Common myeloid progenitor, CD34-positive (primary cell): ENCODE measurements around the gene RPP30.

Experiments used
- CTCF ChIA-PET: fragments of 350-600 bp; sonication (Branson Sonifier 250); formaldehyde crosslinking; loops from one replicate; lab custom pipeline; 2021; ENCODE audit warnings: antibody characterized with exemption; lab: Charles Lee
- POLR2A ChIA-PET: fragments of 350-600 bp; sonication (Branson Sonifier 250); formaldehyde crosslinking; loops from one replicate; lab custom pipeline; 2021; ENCODE audit warnings: antibody characterized with exemption; lab: Charles Lee
- DNase-seq, 3 donors: peaks; one replicate each; pipeline versions ENCODE4 v3.0.0 to v3.0.0-alpha.2; 2013
- H3K27ac ChIP-seq, 2 experiments: 1 replicate in 1 of 2; 2 replicates in 1 of 2; pipeline ENCODE4 v1.7.0; 2013; ENCODE audit warnings: inconsistent platforms in 2 of 2, low read length in 2 of 2, mild to moderate bottlenecking in 2 of 2, low read depth in 1 of 2, moderate library complexity in 1 of 2; ENCODE audit not compliant: severe bottlenecking in 2 of 2, insufficient read depth in 1 of 2, poor library complexity in 1 of 2
- H3K27me3 ChIP-seq, 5 experiments: replicated peaks in 2 of 5; 1 replicate in 3 of 5; 2 replicates in 2 of 5; pipeline versions ENCODE4 v1.6.1 to v1.7.0; 2013; ENCODE audit warnings: low read length in 4 of 5, mild to moderate bottlenecking in 2 of 5, moderate library complexity in 2 of 5, inconsistent platforms in 1 of 5; ENCODE audit not compliant: insufficient read depth in 5 of 5, control insufficient read depth in 4 of 5
- H3K36me3 ChIP-seq, 4 experiments: 1 replicate in 2 of 4; 2 replicates in 2 of 4; pipeline versions ENCODE4 v1.6.1 to v1.7.0; 2013; ENCODE audit warnings: low read length in 3 of 4, control low read depth in 1 of 4, mild to moderate bottlenecking in 1 of 4; ENCODE audit not compliant: control insufficient read depth in 4 of 4, insufficient read depth in 4 of 4
- H3K4me1 ChIP-seq, 4 experiments: 1 replicate in 3 of 4; 2 replicates in 1 of 4; pipeline versions ENCODE4 v1.6.1 to v1.7.1; 2013; ENCODE audit warnings: low read length in 3 of 4, mild to moderate bottlenecking in 3 of 4, control low read depth in 1 of 4, inconsistent platforms in 1 of 4, moderate library complexity in 1 of 4; ENCODE audit not compliant: control insufficient read depth in 4 of 4, insufficient read depth in 4 of 4; ENCODE audit errors: control extremely low read depth in 1 of 4
- H3K4me3 ChIP-seq, 7 experiments: 1 replicate in 4 of 7; 2 replicates in 3 of 7; pipeline versions ENCODE4 v1.5.1 to v1.7.0; 2013; ENCODE audit warnings: mild to moderate bottlenecking in 7 of 7, low read length in 6 of 7, moderate library complexity in 6 of 7, inconsistent platforms in 2 of 7, low read depth in 2 of 7, control low read depth in 1 of 7; ENCODE audit not compliant: insufficient read depth in 4 of 7, control insufficient read depth in 1 of 7; ENCODE audit errors: extremely low read depth in 1 of 7
- H3K9me3 ChIP-seq, 5 experiments: 1 replicate in 4 of 5; 2 replicates in 1 of 5; pipeline versions ENCODE4 v1.6.1 to v1.7.1; 2013; ENCODE audit warnings: low read length in 4 of 5, mild to moderate bottlenecking in 2 of 5, inconsistent platforms in 1 of 5, low read depth in 1 of 5, moderate library complexity in 1 of 5; ENCODE audit not compliant: control insufficient read depth in 4 of 5, insufficient read depth in 2 of 5; ENCODE audit errors: control extremely low read depth in 1 of 5
- WGBS: methylation state at CpG from one replicate; pipeline ENCODE4 v1.1.5; 2013; ENCODE audit not compliant: insufficient coverage; 5-methylcytosine and 5-hydroxymethylcytosine counted together

RPP30 gene

DNA sequence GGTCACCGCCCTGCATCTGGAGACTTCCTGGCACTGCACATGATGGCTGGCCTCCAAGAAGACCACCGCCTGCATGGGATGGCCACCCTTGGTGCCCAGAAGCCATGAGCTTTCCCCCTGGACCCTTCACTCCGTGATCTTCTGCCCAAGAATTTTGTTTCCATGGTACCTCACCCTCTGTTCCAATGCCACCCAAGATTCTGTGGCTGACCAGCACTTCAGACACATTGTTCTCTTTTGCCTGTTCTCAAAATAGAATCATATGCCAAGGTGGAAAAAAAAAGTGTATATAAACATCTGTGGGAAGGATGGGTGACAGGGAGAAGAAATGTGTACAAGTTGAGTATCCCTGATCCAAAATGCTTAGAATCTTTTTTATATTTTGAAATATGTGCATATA is 26.0 kb upstream of the RPP30 start:
- WGBS, result 100% methylated on average over 2 of the region's 3 CpGs
- Histone ChIP-seq H3K4me3 (no peak overlapping the region), H3K27me3 (no peaks in the 10 kb centered on the region), H3K9me3 (peaks cover 0 to 10% (median 5%) of the 10 kb centered on the region in 5 experiments), H3K4me1 (peaks cover 0 to 4% (median 0%) of the 10 kb centered on the region in 4 experiments), H3K27ac (no peak overlapping the region), H3K36me3 (no peaks in the 10 kb centered on the region)
- POLR2A ChIA-PET, result no interaction called here
- no peak for DNase-seq
- CTCF ChIA-PET, result interaction anchor here (1.0 to 2.9 kb wide), 2 partner anchors 17 to 21 kb away, joined by 3 to 6 read pairs; no protein-coding TSS in a partner anchor

DNA sequence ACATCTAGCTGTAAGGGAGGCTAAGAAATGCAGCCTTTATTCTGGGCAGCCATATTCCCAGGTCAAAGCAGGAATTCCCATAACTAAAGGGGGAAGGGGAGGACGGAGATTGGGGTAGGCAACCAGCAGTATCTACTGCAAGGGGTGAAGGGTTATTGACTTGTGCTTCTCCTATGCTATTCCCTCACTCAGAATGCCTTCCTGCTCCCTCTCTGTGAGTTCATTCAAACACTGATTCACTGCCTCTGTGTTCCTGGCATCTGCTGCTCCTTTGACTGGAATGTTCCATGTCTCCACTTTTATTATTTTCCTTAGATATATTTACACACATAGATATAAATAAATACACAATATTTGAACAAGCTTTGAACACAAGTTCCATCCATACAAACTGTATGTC is 25.0 kb upstream of the RPP30 start:
- Histone ChIP-seq H3K9me3 (peaks cover 0 to 15% (median 5%) of the 10 kb centered on the region in 5 experiments), H3K4me1 (peaks cover 0 to 4% (median 0%) of the 10 kb centered on the region in 4 experiments), H3K4me3 (no peak overlapping the region), H3K27ac (no peak overlapping the region), H3K36me3 (no peaks in the 10 kb centered on the region), H3K27me3 (no peaks in the 10 kb centered on the region)
- ChIA-PET POLR2A (no interaction called here), CTCF (interaction anchor here (2.9 kb wide), 1 partner anchor 20 kb away, joined by 6 read pairs; no protein-coding TSS in a partner anchor)
- DNase-seq, result no peak
- no CpG with 5 or more reads among the region's 1 CpG for WGBS

DNA sequence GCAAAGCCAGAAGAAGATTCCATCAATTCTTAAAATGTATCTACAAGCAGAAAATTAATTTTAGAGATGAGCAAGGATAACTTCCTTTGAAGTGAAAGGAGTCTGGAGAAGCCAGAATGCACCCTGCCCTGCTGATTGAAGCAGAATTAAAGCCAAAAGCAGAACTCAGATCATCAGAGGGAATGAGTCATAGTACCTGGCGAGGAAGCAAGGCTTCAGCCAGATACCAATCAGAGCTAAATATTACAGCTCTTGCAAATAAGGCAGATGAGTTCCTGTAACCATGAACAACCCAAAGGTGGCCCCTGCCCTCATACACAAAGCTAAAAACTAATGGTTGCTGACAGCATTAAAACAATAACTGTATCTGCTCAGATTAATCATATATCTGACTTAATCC is 24.3 kb upstream of the RPP30 start:
- WGBS, result 0% methylated on average over 1 of the region's 1 CpG
- Histone ChIP-seq H3K4me3 (no peak overlapping the region), H3K27me3 (no peaks in the 10 kb centered on the region), H3K36me3 (no peaks in the 10 kb centered on the region), H3K27ac (no peak overlapping the region), H3K9me3 (peaks cover 0 to 17% (median 5%) of the 10 kb centered on the region in 5 experiments), H3K4me1 (peaks cover 0 to 4% (median 0%) of the 10 kb centered on the region in 4 experiments)
- ChIA-PET CTCF (interaction anchor here (0.7 to 2.9 kb wide), 4 partner anchors 10 to 96 kb away, joined by 3 to 6 read pairs (median 3); partner anchors contain the start of gene HTR7), POLR2A (no interaction called here)
- peak; percentile 38 to 90 (median 85) for DNase-seq

DNA sequence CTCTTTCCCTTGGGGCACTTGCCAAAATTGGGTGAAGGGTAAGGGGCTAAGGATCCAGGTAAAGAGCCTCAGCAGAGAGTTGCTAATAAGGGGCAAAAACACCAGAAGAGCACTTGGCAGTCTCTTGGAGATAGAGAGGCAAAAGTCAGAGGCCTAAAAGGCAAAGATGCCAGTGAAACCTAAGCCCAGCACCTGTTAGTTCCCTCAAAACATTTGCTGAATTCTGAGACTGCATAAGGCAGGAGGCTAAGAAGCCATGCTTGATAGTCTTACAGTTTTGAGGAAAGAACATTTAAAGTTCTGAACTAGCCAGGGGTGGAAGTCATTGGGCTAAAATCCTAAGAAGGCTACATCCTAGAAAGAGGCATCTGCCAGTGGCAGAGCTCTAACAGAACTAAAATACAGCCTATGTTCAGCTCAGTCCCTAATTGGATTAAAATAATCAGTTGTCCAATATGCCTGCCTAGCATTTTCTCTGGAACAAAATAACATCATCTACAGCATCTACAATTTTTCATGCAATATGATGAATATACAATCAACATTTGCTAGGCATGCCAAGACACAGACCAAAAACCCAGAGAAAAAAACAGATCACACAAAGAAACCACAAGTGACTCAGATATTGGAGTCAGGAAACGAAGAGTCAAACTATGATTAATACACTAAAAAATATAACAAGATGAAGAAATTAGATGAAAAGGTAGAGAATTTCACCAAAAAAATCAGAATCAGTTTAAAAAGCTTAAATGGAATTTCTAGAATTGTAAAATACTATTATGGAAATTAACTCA is 21.6 kb upstream of the RPP30 start:
- Histone ChIP-seq H3K9me3 (peaks cover 0 to 18% (median 5%) of the 10 kb centered on the region in 5 experiments), H3K36me3 (no peaks in the 10 kb centered on the region), H3K4me1 (peaks cover 0 to 4% (median 0%) of the 10 kb centered on the region in 4 experiments), H3K27me3 (peaks cover 1 to 17% (median 13%) of the 10 kb centered on the region in 5 experiments), H3K27ac (no peak overlapping the region), H3K4me3 (no peak overlapping the region)
- CTCF ChIA-PET, result no interaction called here
- no CpG with 5 or more reads among the region's 1 CpG for WGBS
- POLR2A ChIA-PET, result interaction anchor here (0.7 kb wide), 1 partner anchor 570 kb away, joined by 3 read pairs; no protein-coding TSS in a partner anchor
- peak in 1 of 3 donors; percentile 18 for DNase-seq

DNA sequence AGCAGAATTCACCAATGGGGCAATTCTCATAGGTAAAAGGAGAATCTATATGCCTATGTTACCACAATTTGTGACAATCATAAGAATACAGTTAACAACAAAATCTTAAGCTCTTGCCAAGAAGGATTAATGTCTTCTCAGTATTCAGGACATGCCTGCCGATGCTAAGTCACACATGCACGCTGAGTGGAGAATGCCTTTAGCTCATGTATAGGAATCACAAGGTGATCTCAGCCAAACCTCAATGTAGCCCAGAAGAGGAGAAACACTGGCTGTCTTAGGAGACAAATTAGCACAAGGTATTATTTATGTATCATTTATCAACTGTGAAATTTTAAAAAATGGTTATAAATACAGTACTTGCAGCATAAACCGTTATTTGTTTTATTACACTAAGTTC is 16.6 kb upstream of the RPP30 start:
- H3K4me3 ChIP-seq, result no peak overlapping the region
- ChIA-PET CTCF (interaction anchor here (1.2 to 1.4 kb wide), 2 partner anchors 18 to 86 kb away, joined by 3 read pairs; no protein-coding TSS in a partner anchor), POLR2A (no interaction called here)
- H3K9me3 ChIP-seq, result peaks cover 0 to 11% (median 3%) of the 10 kb centered on the region in 5 experiments
- H3K36me3 ChIP-seq, result no peaks in the 10 kb centered on the region
- H3K4me1 ChIP-seq, result peaks cover 0 to 14% (median 12%) of the 10 kb centered on the region in 4 experiments
- 94% methylated on average over 2 of the region's 3 CpGs for WGBS
- peaks cover 16 to 40% (median 34%) of the 10 kb centered on the region in 5 experiments for H3K27me3 ChIP-seq
- DNase-seq, result no peak
- no peak overlapping the region for H3K27ac ChIP-seq

DNA sequence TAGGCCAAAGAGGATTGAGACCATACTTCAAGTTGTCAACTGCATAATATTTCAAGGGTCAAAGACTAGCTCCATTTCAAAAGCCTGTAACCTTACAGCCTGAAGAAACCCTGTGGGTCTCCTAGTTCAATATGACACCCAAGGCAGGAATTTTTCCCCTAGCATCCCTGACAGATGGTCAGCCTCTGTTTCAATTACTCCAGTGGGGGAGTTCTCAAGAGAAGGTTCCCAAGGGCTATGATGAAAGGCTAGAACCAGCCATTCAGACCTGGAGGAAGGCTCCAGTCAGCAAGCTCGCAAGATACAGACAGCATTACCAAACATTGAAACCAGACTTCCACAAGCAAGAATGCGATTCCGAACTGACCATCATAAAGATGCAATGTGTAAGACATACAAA is 15.5 kb upstream of the RPP30 start:
- Histone ChIP-seq H3K9me3 (peaks cover 0 to 5% (median 0%) of the 10 kb centered on the region in 5 experiments), H3K36me3 (no peaks in the 10 kb centered on the region), H3K27ac (no peak overlapping the region), H3K27me3 (peaks cover 16 to 40% (median 34%) of the 10 kb centered on the region in 5 experiments), H3K4me3 (no peak overlapping the region), H3K4me1 (peaks cover 0 to 14% (median 12%) of the 10 kb centered on the region in 4 experiments)
- WGBS, result 92% methylated on average over 3 of the region's 3 CpGs
- POLR2A ChIA-PET, result no interaction called here
- CTCF ChIA-PET, result interaction anchor here (1.0 to 11.0 kb wide), 6 partner anchors 9 to 105 kb away, joined by 3 to 168 read pairs (median 3); partner anchors contain the start of gene RPP30
- no peak for DNase-seq
